WTC11 (cell line): Measurements from ENCODE around the gene SEPTIN3. TPM values are rescaled to one million over a fixed set of nuclear protein-coding genes. Genes with fewer than 3 reads are reported as not detected.

Experiments
- ATAC-seq: fragments of 200-7000 bp; cut with Tn5 transposase; 2 replicates; pipeline ENCODE4 v1.10.0; 2021; ENCODE audit warnings: mild to moderate bottlenecking, moderate library complexity
- Bru-seq: library from RNA; stranded (reverse); fragments of 400-500 nt; gene quantifications from one replicate; lab custom pipeline; 2021; lab: Mats Ljungman, UMichigan
- CTCF ChIA-PET: fragments of 300-600 bp; sonication (Branson Sonifier 250); formaldehyde crosslinking; loops from one replicate; lab custom pipeline; 2021; ENCODE audit warnings: antibody characterized with exemption; lab: Charles Lee
- POLR2A ChIA-PET: fragments of 350-600 bp; sonication (Branson Sonifier 250); formaldehyde crosslinking; loops from one replicate; lab custom pipeline; 2021; ENCODE audit warnings: antibody characterized with exemption; lab: Charles Lee
- DNase-seq: peaks from one replicate; pipeline ENCODE4 v3.0.0; 2021; ENCODE audit warnings: low spot score
- H3K27ac Mint-ChIP-seq: 2 replicates; pipeline ENCODE4 v1.8.0; 2021; ENCODE audit warnings: mixed read lengths
- H3K27me3 Mint-ChIP-seq: 2 replicates; pipeline ENCODE4 v1.8.0; 2021; ENCODE audit warnings: low read depth, mild to moderate bottlenecking, moderate library complexity, mixed read lengths
- H3K36me3 Mint-ChIP-seq: 2 replicates; pipeline ENCODE4 v1.8.0; 2021; ENCODE audit warnings: mixed read lengths
- H3K4me1 Mint-ChIP-seq: 2 replicates; pipeline ENCODE4 v1.8.0; 2022; ENCODE audit warnings: mixed read lengths
- H3K4me3 Mint-ChIP-seq: 2 replicates; pipeline ENCODE4 v1.8.0; 2021; ENCODE audit warnings: mild to moderate bottlenecking, moderate library complexity, mixed read lengths
- H3K9me3 Mint-ChIP-seq: 2 replicates; pipeline ENCODE4 v1.8.0; 2021; ENCODE audit warnings: mixed read lengths
- AFF4 ChIP-seq: sonication (generic); formaldehyde crosslinking; IDR thresholded peaks from 2 replicates; pipeline ENCODE4 v1.8.1; 2023; ENCODE audit warnings: mild to moderate bottlenecking, missing genetic modification reagents, borderline replicate concordance
- E2F4 ChIP-seq: sonication (generic); formaldehyde crosslinking; IDR thresholded peaks from 2 replicates; pipeline ENCODE4 v1.8.1; 2022; ENCODE audit warnings: low read depth, mild to moderate bottlenecking, moderate library complexity, missing genetic modification reagents, borderline replicate concordance
- GTF2I ChIP-seq: fragments of 250-450 bp; sonication (Bioruptor Pico); conservative IDR thresholded peaks from 2 replicates; pipeline ENCODE4 v1.4.0; 2021; ENCODE audit warnings: mild to moderate bottlenecking
- NFE2L1 ChIP-seq: sonication (generic); formaldehyde crosslinking; IDR thresholded peaks from 2 replicates; pipeline ENCODE4 v1.8.1; 2023; ENCODE audit warnings: missing genetic modification reagents
- TEAD1 ChIP-seq: sonication (generic); formaldehyde crosslinking; IDR thresholded peaks from 2 replicates; pipeline ENCODE4 v1.8.0; 2022; ENCODE audit warnings: mild to moderate bottlenecking, missing genetic modification reagents
- ZNF121 ChIP-seq: sonication (generic); formaldehyde crosslinking; IDR thresholded peaks from 2 replicates; pipeline ENCODE4 v1.8.0; 2023; ENCODE audit warnings: missing genetic modification reagents
- ZNF396 ChIP-seq: fragments of 250-450 bp; sonication (Bioruptor Pico); IDR thresholded peaks from 2 replicates; pipeline ENCODE4 v1.8.0; 2021; ENCODE audit warnings: mild to moderate bottlenecking, moderate library complexity, borderline replicate concordance
- ZNF671 ChIP-seq: fragments of 250-450 bp; sonication (Bioruptor Pico); IDR thresholded peaks from 2 replicates; pipeline ENCODE4 v1.8.0; 2021; ENCODE audit warnings: mild to moderate bottlenecking
- long read RNA-seq, 3 experiments: library from RNA in 1 of 3; library from capped mRNA in 1 of 3; library from polyadenylated mRNA in 1 of 3; unstranded in 2 of 3; stranded (forward) in 1 of 3; transcript quantifications; one replicate each; pipeline ENCODE4 v2.0.0, GENCODE V29; 2021
- total RNA-seq: library from RNA; stranded (reverse); gene quantifications from 3 replicates; pipeline ENCODE4 v1.2.3, GENCODE V29; 2021
- TF ChIP-seq, protein P1 (sequence below): fragments of 250-450 bp; sonication (Bioruptor Pico); IDR thresholded peaks from 2 replicates; pipeline ENCODE4 v1.9.0; 2021; ENCODE audit warnings: mild to moderate bottlenecking

The SEPTIN3 gene, protein sequence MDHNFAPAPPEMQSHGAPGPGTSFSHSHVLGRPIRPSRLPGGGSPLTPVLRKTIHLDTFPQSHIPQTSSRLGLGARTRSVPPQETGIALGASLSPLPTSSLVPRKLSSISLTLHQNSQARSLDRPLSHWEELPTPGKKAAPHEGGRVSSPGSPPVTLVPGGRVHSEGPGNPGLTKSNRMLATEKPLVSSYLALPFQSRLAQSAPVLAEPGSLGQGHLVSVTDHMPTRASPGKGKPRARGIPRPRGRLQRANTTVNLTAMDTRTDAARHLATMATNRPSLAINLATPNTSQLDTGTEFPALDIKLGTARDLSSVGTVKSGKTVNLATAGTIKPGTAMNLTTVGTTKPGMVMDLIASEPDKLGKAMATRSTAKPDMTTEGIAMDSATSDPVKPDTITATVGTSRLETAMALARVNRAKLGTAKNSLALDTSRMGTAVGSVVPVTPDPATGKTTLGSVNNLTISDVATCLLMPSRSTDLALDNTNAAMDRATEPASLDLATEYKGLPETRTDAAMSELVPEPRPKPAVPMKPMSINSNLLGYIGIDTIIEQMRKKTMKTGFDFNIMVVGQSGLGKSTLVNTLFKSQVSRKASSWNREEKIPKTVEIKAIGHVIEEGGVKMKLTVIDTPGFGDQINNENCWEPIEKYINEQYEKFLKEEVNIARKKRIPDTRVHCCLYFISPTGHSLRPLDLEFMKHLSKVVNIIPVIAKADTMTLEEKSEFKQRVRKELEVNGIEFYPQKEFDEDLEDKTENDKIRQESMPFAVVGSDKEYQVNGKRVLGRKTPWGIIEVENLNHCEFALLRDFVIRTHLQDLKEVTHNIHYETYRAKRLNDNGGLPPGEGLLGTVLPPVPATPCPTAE
- total RNA-seq (19.5 to 25.3 TPM (median 24.0 TPM) in 3 replicates), Bru-seq, nascent RNA (percentile 46 among the genes with signal in this experiment)
- long read RNA-seq, experiment 1, full-length matches to known transcripts: 99 of 134 reads
- long read RNA-seq, experiment 1, partial matches to known transcripts: 10 of 134 reads
- long read RNA-seq, experiment 1, other reads (novel, unspliced or antisense): 25 of 134 reads
- long read RNA-seq, experiment 2, full-length matches to known transcripts: 7 of 28 reads
- long read RNA-seq, experiment 2, partial matches to known transcripts: 2 of 28 reads
- long read RNA-seq, experiment 2, other reads (novel, unspliced or antisense): 19 of 28 reads
- long read RNA-seq, experiment 3, partial matches to known transcripts: 2 of 2 reads
- long read RNA-seq, experiment 3, other reads (novel, unspliced or antisense): 0 of 2 reads

GRCh38 chr22:41969110-41969646 is at the start of gene SEPTIN3:
SEPTIN3 (plus strand) TSS chr22:41969443; CDS start chr22:41971493, 2,050 bp downstream.
- Mint-ChIP-seq H3K4me1 (peaks cover 10% of the 10 kb centered on the region), H3K9me3 (peaks cover 6% of the 10 kb centered on the region), H3K36me3 (peaks cover 3% of the 10 kb centered on the region), H3K27ac (no peak within 1 kb of the TSS), H3K4me3 (no peak within 1 kb of the TSS), H3K27me3 (peaks cover 37% of the 10 kb centered on the region)
- DNase-seq (no peak), ATAC-seq (peak; percentile 40)
- ChIA-PET CTCF (interaction anchor here (1.0 to 10.1 kb wide), 6 partner anchors 11 to 272 kb away, joined by 4 to 78 read pairs (median 10); partner anchors contain the start of genes CENPM and NDUFA6), POLR2A (interaction anchor here (1.3 kb wide), 1 partner anchor 121 kb away, joined by 4 read pairs; the partner anchor contains the start of gene NDUFA6)
- TF ChIP-seq, protein P1, sequence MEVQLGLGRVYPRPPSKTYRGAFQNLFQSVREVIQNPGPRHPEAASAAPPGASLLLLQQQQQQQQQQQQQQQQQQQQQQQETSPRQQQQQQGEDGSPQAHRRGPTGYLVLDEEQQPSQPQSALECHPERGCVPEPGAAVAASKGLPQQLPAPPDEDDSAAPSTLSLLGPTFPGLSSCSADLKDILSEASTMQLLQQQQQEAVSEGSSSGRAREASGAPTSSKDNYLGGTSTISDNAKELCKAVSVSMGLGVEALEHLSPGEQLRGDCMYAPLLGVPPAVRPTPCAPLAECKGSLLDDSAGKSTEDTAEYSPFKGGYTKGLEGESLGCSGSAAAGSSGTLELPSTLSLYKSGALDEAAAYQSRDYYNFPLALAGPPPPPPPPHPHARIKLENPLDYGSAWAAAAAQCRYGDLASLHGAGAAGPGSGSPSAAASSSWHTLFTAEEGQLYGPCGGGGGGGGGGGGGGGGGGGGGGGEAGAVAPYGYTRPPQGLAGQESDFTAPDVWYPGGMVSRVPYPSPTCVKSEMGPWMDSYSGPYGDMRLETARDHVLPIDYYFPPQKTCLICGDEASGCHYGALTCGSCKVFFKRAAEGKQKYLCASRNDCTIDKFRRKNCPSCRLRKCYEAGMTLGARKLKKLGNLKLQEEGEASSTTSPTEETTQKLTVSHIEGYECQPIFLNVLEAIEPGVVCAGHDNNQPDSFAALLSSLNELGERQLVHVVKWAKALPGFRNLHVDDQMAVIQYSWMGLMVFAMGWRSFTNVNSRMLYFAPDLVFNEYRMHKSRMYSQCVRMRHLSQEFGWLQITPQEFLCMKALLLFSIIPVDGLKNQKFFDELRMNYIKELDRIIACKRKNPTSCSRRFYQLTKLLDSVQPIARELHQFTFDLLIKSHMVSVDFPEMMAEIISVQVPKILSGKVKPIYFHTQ (CRISPR knock-in tag): no peak
- TF ChIP-seq ZNF121: 0 out of 2 replicates have a peak, but pooled peaks have one; percentile 18

- TF ChIP-seq ZNF396 (CRISPR knock-in tag) (no peak), AFF4 (no peak), TEAD1 (0 out of 2 replicates have a peak, but pooled peaks have one; percentile 13), ZNF671 (CRISPR knock-in tag) (no peak), E2F4 (CRISPR knock-in tag) (no peak), GTF2I (CRISPR knock-in tag) (no peak), NFE2L1 (no peak)
- ATAC-seq (no peak; the same call in 1 of the 2 replicates), DNase-seq (no peak)
- peaks cover 92% of the 10 kb centered on the region for H3K27me3 Mint-ChIP-seq
- H3K36me3 Mint-ChIP-seq: no peaks in the 10 kb centered on the region
- H3K27ac Mint-ChIP-seq: no peak overlapping the region
- peaks cover 29% of the 10 kb centered on the region for H3K4me1 Mint-ChIP-seq
- POLR2A ChIA-PET: interaction anchor here (0.5 to 1.8 kb wide), 2 partner anchors 120 to 182 kb away, joined by 3 to 6 read pairs; partner anchors contain the start of gene CCDC134
- H3K4me3 Mint-ChIP-seq: peak overlapping the region; percentile 70
- no peaks in the 10 kb centered on the region for H3K9me3 Mint-ChIP-seq
- CTCF ChIA-PET: interaction anchor here (0.5 to 2.7 kb wide), 12 partner anchors 8 to 448 kb away, joined by 3 to 18 read pairs (median 4); no protein-coding TSS in a partner anchor
Measured at GRCh38 chr22:41920271-41920976, 48.8 kb upstream of the SEPTIN3 start.
